ELR (cell line): Measurements from ENCODE around the gene CORO2B.

Experiments
- DNase-seq: peaks from one replicate; pipeline ENCODE4 v3.0.0-alpha.2; 2015; ENCODE audit warnings: low read depth

The CORO2B gene

DNA sequence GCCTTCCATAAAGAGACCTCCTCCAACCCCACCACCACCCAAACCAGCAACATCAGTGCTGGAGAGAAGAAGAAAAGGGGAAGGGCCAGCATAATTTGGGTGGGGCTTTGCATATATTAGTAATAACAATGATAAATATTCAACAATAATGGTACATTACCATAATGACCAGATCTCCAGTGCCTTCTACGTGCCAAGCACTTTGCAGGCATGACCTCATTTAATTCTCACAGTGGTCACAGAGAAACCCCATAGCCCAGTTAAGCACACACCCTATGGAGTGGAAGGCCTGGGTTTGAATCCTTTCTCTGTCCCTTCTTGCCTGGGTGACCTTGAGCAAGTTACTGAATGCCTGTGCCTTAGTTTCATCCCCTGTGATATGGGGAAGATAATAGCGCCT lies 49.2 kb downstream of the CORO2B start:
- no peak for DNase-seq

DNA sequence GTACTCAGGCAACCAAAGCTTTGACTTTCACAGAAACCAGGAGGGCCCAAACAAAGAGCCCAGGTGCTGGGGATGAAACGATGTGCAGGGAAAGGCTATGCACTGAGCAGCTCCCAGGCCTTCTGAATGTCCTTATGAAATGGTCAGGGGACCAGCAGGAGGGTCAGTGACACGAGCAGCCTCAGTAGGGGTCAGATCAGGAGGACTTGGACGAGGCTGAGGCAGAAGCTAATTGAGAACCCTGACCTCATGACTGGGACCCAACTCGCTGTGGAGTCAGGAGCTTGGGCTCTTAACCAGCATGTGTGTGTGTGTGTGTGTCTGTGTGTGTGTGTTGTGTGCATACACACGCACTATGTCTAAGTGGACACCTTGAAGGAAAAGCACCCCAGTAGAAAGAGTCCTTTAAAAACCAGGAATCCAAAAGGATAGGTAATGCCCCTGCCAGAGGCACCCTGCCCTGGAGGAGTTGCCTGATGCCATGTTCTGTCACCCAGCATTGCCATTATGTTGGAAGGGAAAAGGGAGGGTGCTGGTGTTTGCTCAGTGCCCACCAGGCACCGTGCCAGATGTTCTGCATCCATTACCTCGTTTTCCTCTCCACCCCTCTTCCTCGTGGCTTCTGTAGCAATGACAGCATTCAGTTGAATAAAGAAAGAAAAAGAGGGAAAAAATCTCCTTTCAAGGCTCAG lies 50.9 kb downstream of the CORO2B start:
- DNase-seq: no peak

DNA sequence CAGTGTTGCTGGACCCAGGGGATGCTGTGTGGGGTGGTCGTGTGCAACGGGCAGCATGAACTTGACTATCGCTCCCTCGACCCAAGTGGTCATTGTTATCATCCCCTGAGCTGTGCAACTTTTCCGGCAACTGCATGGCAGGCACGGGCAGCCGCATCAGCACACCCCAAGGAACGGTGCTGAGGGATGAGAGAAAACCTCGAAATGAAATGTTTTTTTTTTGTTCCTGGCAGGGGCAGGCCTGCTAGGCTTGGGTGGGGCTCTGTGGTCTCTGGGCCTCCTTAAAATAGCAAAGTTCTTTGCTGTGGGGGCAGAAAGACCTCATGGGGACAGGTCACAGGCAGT lies 51.4 kb downstream of the CORO2B start:
- no peak for DNase-seq

DNA sequence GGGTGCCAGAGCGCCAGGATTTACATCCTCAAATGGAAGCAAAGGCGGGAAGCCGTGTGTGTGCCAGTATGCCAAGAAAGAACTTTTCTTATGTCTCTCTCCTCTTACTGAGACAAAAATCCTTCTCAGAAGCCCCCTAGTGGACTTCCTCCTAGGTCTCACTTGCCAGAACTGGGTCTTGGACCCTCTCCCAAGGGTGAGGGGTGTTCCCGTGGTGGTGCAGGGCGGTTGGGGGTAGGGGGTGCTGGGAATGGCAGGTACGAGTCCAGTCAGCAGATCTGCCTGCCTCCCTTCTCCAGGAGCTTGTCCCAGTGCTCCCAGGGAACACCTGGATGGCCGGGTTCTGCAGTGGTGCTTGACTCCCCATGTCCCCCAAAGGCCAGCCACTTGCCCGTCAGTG lies 52.0 kb downstream of the CORO2B start:
- DNase-seq: no peak

DNA sequence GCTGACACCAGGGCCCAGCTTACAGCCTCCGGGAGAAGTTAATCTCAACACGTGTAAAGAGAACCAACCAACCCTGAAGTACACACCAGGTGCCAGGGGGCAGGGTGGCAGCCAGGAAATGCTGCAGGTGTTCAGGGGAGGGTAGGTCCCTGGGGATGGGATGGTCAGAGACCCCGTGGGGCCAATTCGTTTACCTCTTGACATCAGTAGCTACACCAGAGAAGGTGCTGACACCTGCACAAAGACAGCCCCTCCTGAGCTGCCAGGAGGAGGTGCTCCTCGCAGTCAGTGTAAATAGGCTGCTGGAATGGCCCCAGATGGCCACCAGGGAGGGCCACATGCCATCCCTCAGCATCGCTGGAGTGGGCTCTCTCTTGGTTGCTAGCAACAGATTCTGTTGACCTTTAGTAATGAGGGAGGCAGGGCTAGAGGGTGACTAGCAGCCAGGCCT lies 52.8 kb downstream of the CORO2B start:
- DNase-seq: no peak

DNA sequence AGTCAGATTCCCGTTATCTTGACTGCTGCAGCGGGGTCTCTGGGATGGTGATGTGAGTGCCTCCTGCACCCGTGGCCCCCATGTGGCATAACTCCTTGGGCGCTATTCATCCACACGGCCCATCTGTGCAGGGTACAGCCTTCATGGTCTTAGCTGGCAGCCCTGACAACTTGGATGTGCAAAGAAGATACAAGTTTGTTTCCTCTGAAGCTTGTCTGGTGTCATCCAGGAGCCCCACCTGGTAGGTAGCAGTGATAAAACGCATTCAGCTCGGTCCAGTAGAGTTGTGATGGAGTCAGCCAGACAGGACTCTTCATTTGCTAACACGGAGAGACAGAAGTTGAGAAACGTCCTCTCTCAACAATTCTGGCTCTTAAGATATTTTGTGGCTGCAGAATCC lies 53.3 kb downstream of the CORO2B start:
- no peak for DNase-seq

DNA sequence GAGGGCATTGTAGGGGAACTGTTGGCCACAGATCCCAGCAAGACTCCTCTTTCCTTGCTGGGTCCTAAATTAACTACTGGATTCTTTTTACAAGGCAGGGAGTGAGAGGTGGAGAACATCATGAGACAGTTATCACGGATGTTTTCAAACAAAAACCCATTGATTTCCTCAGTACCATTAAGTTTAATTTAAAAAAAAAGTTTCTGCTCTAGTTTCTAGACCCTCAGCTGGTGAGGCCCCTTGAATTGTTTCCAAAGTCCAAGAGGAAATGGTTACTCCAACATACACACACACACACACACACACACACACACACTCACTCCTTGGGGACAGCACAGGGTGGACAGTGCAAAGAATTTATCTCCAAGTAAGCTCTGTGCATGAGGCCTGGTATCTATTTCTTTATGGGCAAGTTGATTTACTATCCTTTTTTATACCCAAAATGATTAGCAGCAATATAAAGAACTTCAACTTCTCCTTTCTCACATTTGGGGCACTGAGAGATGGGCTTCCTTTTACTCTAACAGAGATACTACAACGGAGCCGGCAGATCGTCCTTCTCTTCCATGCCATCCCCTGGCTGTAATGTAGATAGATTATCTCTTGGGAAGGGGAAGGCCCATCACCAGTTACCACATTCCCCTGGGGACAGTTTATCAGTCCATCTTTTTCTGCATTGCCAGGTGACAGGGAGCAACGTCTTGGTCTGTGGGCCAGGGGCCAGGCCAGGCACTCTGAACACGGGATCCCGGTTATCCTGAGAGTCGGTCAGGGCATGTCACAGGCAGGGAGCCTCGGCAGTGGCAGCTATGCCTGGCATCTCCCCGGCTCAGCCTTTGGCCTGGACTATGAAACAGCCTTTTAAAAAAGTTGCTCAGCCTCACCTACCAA lies 54.7 kb downstream of the CORO2B start:
- no peak for DNase-seq

DNA sequence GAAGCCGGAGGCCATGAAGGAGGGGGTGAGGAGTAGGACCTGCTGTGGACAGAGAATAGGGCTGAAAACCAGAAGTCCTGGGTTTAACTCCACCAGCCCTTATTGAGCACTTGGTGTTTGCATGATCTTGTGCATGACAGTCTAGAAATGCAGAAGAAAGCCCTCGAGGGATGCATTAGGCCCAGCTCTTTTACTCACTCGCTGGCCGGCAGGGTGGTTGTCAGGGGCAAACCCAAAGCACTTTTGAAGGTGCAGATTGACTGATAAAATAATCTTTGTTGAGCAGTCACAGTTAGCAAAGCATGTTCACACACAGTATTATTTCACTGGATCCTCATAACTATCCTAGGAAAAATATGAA lies 55.3 kb downstream of the CORO2B start:
- DNase-seq: no peak

DNA sequence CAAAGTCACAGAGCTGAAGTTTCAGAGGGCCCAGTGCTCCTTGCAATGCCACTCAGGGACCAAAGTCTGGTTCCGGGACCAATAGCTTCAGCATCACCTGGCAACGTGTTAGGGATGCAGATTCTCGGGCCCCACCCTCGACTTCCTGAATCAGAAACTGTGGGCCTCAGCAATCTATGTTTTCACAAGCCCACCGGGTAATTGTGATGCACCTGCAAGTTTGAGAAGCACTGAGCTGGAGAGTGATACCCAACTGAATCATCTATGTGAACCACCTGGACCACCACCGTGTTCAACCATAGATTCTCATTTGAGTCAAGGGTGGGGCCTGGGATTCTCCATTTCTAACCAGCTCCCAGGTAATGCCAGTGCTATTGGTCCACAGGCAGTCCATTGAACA lies 55.7 kb downstream of the CORO2B start:
- DNase-seq: no peak

DNA sequence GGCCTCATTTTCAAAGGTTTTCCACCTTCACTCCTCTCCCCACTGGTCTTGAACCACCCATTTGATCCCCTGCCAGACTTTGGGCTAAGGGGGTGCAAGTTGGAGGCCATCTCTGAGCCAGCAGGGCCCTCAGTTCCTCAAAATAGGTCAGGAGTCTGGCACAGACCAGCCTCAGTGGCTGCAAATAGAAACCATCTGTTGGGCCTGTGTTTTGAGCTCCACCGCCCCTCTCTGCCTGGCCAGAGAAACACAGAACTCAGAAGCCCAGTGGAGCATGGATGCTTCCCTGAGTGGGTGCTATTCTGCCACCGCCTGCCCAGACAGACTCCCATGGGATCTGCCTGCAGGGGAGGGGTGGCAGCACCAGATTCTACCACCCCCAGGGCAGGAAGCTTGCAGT lies 56.3 kb downstream of the CORO2B start:
- DNase-seq: no peak

DNA sequence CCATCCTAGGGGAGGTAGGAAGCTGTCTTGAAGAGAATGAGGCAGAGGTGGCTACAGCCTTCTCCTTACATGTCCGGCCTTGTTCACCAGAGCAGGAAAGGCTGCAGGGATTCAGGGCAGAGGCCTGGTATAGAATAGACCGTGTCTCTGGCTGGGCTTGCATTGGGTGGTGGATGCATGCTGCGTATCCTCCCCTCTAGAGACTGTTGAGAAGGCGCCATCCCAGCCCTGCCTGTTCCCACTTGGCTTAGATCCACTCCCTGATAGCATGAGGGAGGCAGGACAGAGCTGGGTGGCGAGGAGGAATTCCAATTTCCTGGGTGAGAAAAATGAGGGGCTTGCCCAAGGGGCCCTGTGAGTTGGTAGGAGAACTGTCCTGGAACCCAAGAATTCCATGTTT lies 57.5 kb downstream of the CORO2B start:
- no peak for DNase-seq

DNA sequence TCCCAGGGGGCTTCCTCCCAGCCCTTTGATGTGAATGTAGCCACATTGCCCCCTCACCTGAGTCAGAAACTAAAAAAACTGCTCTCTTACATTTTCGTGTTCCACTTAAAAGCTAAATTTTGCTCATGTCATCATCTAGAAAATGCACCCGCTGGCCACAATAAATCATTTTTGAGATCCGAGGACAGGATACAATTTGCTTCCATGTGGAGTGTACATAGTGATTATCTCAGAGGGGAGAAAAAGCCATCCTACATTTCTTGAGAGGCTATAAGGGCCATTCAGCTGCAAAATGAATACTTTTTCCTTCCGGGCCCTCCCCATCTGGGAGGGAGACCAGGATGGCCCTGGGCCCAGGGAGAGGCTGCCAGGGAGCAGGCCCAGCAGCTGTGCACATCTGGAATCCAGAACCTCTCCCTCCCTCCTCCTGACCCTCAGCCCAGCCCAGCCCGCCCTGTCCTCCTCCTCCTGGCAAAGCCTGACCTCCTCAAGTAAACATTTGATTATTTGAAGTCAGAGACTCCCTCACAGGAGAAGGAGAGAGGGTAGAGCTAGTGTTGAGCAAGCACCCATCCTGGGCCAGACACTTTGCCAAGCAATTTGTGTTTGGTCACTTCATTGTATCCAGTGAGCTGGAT lies 59.1 kb downstream of the CORO2B start:
- no peak for DNase-seq

DNA sequence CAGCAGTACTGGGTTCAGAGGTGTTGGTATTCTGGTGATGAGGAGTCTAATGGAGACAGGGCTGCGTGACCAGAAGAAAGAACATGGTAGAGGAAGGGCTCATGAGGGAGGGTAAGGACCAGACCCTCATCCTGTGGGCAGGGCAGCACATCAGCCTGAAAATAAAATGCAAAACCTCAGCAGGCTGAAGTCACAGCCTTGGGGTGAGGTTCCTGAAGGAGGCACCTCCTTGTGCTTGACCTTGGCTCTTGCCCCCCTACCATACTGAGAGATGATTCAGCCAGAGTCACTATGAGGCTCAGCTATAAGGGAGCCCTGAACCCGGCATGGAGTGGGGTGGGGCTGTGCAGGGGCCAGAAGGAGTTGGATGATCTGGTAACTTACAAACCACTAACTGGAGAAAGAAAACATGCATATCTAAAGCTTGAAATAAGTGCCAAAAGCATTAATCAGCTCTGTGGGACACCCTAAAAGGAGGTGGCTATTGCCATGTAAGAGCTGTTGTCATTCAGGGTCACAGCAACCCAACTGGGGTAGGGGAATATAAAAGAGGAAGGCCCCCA lies 60.2 kb downstream of the CORO2B start:
- DNase-seq: peak; percentile 81

DNA sequence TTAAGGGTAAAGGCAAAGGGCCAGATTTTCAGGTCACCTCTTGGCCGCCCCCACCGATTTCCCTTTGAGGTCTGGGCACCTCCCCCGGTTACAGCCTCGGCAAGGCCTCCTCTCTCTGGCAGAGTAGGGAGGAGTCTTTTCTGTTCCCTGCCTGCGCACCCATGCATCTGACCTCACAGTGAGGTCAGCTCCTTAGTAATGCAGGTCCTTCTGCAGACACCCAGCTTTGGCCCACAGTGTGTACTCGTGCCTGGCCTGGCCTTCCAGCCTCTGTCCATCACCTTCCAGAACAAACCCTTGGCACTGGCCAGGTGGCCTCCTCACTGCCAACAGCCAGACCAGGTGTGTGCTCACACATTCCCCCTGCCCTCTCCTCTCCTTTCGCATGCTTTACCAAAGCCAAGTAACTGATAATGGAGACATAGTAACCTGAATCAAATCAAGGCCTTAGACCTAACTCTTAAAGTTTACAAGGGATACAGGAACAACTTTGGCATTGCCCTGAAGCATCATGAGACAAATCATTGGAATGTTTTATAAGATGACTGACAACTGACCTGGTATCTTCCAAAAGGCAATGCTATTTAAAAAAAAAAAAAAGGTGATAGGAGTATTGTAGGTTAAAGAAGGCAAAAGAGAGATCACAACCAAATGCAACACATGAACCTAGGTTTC lies 61.3 kb downstream of the CORO2B start:
- DNase-seq: peak; percentile 78

DNA sequence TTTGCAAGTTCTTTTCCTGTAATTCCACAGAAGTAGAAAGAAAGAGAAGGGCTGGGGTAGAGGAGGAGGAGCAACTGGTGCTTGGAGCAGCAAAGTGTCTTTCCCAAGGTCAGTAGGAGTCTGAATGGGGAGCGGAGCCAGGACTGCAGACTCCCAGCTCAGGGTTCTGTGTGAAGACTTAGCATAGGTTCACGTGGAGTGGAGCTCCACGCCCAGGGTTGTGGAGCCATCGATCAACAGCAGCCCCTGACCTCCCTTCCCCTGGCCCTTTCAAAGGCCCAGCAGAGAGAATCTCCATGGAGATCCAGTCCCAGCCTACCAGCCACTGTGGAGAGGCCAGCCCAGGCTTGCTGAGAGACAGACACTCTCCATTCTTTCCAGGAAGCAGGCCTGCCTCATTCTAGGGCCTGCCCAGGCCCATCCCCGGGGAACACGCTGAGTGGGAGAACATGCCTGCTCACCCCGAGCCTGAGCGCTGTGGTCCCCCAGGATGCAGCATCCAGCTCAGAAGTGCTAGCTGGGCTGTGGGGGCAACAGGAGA lies 62.1 kb downstream of the CORO2B start:
- DNase-seq: no peak

DNA sequence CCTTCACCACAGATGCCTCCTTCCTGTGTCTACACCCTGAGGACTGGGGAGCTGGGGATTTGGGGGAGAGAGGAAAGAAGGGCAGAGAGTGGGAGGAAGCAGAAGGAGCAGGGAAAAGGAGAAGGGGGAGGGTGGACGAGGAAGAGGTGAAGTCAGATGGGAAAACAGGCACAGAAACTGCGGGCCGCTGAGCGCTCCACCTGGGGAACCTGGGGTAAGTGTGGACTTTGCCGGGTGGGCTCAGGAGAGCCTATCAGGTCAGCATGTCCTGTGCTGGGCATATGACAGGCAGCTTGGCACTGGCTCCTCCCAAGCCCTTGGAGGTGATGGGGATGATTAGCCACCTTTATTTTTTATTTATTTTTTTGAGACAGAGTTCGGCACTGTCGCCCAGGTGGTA lies 62.6 kb downstream of the CORO2B start:
- DNase-seq: no peak

DNA sequence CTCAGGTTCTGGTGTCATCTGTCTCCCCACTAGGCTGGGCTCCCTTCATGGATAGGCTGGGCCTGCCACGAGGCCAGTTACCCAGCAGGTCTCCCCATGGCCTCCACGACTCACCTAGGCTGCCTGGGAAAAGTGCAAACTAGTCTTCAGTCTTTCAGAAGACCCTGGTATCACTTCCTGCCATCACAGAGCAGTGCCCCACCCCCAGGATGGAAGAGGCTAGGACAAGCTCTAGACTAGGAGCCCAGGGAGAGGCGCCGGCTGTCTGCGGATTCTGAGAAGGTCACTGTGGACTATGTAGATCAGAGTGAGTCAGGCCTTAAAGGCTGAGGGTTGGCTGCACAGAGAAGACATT lies 63.7 kb downstream of the CORO2B start:
- DNase-seq: peak; percentile 46

DNA sequence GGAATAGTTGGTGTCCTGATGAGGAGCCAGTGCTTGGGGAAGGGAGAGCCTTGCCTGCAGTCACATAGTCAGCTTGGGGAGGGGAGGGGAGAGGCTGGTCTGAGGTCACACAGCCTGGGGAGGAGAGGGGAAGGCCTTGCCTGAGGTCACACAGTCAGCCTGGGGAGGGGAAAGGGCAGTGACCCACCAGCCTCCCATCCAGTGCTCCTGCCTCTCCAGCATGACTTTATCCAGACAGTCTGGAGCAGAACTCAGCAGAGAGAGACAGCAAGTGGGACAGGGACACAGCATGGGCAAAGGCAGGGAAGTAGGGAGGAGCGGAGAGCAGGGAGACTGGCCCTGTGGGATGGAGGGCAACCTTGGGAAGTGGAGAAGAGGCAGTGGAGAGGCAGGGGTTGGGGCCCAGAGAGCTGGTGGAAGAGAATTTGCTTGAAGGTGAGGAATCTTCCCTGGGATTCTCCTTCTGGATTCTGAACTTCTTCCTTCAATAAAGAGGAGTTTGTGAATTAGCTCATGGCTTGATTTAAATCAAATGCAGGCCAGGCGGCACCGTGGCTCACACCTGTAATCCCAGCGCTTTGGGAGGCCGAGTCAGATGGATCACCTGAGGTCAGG lies 64.5 kb downstream of the CORO2B start:
- no peak for DNase-seq

DNA sequence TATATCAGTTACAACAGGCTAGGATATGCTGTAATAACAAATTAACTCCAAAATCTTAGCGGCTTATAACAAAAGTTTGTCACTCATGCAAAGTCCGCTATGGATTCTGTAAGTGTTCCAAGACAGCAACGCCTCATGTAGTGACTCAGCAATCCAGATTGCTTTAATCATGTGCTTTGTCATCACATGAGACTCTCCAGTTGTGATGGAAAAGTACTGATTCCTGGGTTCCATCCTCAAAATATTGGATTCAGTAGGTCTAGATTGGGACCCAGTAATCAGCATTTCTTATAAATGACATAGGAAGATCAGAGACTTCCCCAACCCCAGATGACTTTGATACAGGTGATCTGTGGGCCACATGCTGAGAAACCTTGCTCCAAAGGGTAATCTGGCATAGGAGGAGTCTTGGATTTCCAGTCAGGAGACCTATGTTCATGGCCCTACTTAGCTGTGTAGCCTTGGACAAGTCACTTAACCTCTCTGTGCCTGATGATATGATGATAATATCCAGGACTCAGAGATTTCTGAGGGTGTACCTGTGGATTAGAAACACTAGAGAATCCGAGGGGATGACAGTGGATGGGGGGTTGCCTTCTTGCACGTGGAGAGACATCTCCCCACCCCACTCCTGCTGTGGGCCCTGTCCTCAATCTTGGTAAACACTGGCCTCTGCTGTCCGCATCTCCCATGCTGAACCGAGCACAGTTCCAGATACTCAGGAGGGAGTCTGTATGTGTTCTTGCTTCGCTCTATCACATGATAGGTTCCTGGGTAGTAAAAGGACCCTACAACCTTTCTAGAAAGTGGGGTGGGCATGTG lies 65.5 kb downstream of the CORO2B start:
- DNase-seq: peak; percentile 88

DNA sequence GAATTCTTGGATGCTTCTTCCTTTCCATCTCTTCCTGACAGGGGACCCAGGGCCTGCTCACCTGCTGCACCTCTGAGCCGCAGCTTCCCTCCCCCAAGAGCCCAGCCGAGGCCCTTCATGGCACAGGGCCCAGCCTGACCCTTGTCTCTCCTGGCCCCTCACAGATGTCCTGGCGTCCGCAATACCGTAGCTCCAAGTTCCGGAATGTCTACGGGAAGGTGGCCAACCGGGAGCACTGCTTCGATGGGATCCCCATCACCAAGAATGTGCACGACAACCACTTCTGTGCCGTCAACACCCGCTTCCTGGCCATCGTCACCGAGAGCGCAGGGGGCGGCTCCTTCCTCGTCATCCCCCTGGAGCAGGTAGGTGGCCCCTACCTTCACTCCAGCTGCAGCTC lies 66.2 kb downstream of the CORO2B start:
- no peak for DNase-seq

DNA sequence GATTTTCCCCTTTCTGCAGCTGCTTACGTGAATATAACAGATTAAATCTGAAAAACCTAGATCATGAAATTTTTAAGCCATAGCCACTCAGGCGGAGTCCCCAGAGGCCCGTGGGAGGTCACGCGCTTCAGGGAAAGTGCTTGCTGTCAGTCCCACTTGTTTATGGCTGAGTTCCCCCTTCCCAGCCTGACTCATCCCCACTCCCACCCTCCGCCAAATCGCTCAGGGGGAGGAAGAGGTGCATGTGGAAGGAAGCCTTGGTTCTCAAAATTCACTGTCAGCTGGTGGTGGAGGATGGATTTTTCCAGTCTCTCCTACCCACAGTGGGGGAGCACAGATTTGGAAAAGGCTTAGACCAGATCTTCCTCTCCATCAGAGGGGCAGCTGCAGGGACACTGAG lies 67.4 kb downstream of the CORO2B start:
- no peak for DNase-seq
